Measurements from ENCODE around the gene RELL2.

The RELL2 gene

DNA sequence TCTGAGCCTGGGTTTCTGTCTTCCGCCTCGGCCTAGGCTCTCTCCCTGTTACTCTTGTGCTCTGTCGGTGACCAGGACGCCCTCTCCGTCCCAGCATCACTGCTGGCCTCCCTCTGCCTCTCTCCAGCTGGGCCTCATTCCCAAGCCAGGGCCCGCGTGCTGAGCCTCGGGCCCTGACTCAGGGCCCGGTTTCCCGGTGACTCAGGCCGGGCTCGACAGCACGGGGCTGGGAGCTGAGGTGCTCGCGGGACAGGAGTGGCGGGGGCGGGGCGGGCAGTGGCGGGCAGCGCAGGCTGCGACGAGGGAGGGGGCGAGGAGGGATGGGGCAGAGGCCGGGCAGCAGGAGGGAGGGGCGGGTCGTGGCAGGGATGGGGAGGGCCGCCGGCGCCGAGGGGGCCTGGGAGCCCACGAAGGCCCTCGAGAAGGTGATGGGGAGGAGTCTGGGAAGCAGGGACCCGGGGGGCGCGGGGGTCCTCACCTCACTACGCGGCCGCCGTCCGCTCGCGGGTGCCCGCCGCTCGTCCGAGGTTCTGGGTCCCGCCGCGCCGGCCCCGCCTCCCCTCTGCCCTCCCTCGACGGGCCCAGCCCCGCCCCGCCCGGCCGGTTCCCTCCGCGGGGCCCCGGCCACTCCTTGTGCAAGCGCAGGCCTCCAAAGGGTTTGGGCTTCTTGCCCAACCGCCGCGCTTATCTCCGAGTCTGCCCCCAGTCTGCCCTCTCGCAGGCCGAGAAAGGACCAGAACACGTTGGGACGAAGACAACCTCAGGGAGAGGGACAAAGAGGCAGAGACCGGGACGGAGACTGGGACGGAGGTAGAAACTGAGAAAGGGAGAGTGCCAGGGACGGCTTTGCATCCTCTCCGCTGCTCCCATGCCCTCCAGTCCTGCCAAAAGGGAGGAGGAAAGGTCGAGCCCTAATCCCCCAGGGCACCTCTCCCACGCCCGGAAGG lies 45.2 kb downstream of the RELL2 start, which contains the start of gene ARAP3 (continued):
- TF ChIP-seq, protein P1, sequence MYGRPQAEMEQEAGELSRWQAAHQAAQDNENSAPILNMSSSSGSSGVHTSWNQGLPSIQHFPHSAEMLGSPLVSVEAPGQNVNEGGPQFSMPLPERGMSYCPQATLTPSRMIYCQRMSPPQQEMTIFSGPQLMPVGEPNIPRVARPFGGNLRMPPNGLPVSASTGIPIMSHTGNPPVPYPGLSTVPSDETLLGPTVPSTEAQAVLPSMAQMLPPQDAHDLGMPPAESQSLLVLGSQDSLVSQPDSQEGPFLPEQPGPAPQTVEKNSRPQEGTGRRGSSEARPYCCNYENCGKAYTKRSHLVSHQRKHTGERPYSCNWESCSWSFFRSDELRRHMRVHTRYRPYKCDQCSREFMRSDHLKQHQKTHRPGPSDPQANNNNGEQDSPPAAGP (tag by site-specific recombination; IDR thresholded peaks at IDR 0.05) = peak; percentile 44; the same call in 1 of the 2 replicates
- TF ChIP-seq SP3 (tag by site-specific recombination; IDR thresholded peaks at IDR 0.05) = peak; percentile 64
- TF ChIP-seq, protein P2, sequence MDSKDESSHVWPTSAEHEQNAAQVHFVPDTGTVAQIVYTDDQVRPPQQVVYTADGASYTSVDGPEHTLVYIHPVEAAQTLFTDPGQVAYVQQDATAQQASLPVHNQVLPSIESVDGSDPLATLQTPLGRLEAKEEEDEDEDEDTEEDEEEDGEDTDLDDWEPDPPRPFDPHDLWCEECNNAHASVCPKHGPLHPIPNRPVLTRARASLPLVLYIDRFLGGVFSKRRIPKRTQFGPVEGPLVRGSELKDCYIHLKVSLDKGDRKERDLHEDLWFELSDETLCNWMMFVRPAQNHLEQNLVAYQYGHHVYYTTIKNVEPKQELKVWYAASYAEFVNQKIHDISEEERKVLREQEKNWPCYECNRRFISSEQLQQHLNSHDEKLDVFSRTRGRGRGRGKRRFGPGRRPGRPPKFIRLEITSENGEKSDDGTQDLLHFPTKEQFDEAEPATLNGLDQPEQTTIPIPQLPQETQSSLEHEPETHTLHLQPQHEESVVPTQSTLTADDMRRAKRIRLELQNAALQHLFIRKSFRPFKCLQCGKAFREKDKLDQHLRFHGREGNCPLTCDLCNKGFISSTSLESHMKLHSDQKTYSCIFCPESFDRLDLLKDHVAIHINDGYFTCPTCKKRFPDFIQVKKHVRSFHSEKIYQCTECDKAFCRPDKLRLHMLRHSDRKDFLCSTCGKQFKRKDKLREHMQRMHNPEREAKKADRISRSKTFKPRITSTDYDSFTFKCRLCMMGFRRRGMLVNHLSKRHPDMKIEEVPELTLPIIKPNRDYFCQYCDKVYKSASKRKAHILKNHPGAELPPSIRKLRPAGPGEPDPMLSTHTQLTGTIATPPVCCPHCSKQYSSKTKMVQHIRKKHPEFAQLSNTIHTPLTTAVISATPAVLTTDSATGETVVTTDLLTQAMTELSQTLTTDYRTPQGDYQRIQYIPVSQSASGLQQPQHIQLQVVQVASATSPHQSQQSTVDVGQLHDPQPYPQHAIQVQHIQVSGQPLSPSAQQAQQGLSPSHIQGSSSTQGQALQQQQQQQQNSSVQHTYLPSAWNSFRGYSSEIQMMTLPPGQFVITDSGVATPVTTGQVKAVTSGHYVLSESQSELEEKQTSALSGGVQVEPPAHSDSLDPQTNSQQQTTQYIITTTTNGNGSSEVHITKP (tag by site-specific recombination; IDR thresholded peaks at IDR 0.05) = peak; percentile 89
- TF ChIP-seq, protein P3, sequence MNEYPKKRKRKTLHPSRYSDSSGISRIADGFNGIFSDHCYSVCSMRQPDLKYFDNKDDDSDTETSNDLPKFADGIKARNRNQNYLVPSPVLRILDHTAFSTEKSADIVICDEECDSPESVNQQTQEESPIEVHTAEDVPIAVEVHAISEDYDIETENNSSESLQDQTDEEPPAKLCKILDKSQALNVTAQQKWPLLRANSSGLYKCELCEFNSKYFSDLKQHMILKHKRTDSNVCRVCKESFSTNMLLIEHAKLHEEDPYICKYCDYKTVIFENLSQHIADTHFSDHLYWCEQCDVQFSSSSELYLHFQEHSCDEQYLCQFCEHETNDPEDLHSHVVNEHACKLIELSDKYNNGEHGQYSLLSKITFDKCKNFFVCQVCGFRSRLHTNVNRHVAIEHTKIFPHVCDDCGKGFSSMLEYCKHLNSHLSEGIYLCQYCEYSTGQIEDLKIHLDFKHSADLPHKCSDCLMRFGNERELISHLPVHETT (tag by site-specific recombination; IDR thresholded peaks at IDR 0.05) = 0 out of 2 replicates have a peak, but pooled peaks have one; percentile 29
- TF ChIP-seq, protein P4, sequence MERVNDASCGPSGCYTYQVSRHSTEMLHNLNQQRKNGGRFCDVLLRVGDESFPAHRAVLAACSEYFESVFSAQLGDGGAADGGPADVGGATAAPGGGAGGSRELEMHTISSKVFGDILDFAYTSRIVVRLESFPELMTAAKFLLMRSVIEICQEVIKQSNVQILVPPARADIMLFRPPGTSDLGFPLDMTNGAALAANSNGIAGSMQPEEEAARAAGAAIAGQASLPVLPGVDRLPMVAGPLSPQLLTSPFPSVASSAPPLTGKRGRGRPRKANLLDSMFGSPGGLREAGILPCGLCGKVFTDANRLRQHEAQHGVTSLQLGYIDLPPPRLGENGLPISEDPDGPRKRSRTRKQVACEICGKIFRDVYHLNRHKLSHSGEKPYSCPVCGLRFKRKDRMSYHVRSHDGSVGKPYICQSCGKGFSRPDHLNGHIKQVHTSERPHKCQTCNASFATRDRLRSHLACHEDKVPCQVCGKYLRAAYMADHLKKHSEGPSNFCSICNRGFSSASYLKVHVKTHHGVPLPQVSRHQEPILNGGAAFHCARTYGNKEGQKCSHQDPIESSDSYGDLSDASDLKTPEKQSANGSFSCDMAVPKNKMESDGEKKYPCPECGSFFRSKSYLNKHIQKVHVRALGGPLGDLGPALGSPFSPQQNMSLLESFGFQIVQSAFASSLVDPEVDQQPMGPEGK (tag by site-specific recombination; IDR thresholded peaks at IDR 0.05) = 0 out of 2 replicates have a peak, but pooled peaks have one; percentile 53
- TF ChIP-seq, protein P5, sequence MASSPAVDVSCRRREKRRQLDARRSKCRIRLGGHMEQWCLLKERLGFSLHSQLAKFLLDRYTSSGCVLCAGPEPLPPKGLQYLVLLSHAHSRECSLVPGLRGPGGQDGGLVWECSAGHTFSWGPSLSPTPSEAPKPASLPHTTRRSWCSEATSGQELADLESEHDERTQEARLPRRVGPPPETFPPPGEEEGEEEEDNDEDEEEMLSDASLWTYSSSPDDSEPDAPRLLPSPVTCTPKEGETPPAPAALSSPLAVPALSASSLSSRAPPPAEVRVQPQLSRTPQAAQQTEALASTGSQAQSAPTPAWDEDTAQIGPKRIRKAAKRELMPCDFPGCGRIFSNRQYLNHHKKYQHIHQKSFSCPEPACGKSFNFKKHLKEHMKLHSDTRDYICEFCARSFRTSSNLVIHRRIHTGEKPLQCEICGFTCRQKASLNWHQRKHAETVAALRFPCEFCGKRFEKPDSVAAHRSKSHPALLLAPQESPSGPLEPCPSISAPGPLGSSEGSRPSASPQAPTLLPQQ (tag by site-specific recombination; IDR thresholded peaks at IDR 0.05) = peak; percentile 62; the same call in 1 of the 2 replicates
- no peak for TF ChIP-seq ZNF768 (tag by site-specific recombination; IDR thresholded peaks at IDR 0.05)
- TF ChIP-seq ZNF626 (tag by site-specific recombination; IDR thresholded peaks at IDR 0.05) = no peak
- TF ChIP-seq, protein P6, sequence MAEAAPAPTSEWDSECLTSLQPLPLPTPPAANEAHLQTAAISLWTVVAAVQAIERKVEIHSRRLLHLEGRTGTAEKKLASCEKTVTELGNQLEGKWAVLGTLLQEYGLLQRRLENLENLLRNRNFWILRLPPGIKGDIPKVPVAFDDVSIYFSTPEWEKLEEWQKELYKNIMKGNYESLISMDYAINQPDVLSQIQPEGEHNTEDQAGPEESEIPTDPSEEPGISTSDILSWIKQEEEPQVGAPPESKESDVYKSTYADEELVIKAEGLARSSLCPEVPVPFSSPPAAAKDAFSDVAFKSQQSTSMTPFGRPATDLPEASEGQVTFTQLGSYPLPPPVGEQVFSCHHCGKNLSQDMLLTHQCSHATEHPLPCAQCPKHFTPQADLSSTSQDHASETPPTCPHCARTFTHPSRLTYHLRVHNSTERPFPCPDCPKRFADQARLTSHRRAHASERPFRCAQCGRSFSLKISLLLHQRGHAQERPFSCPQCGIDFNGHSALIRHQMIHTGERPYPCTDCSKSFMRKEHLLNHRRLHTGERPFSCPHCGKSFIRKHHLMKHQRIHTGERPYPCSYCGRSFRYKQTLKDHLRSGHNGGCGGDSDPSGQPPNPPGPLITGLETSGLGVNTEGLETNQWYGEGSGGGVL (tag by site-specific recombination; IDR thresholded peaks at IDR 0.05) = peak; percentile 72
- TF ChIP-seq ZXDB (tag by site-specific recombination; IDR thresholded peaks at IDR 0.05) = 0 out of 2 replicates have a peak, but pooled peaks have one; percentile 59
- no peak for TF ChIP-seq ZNF514 (tag by site-specific recombination; IDR thresholded peaks at IDR 0.05)
- TF ChIP-seq SCRT1 (tag by site-specific recombination; IDR thresholded peaks at IDR 0.05; ENCODE audit: borderline replicate concordance) = no peak
- no peak for TF ChIP-seq GFI1B (tag by site-specific recombination; IDR thresholded peaks at IDR 0.05)
- TF ChIP-seq SP2 (tag by site-specific recombination; IDR thresholded peaks at IDR 0.05) = peak; percentile 58
- TF ChIP-seq ZNF610 (tag by site-specific recombination; IDR thresholded peaks at IDR 0.05; ENCODE audit: borderline replicate concordance) = no peak
- TF ChIP-seq, protein P7, sequence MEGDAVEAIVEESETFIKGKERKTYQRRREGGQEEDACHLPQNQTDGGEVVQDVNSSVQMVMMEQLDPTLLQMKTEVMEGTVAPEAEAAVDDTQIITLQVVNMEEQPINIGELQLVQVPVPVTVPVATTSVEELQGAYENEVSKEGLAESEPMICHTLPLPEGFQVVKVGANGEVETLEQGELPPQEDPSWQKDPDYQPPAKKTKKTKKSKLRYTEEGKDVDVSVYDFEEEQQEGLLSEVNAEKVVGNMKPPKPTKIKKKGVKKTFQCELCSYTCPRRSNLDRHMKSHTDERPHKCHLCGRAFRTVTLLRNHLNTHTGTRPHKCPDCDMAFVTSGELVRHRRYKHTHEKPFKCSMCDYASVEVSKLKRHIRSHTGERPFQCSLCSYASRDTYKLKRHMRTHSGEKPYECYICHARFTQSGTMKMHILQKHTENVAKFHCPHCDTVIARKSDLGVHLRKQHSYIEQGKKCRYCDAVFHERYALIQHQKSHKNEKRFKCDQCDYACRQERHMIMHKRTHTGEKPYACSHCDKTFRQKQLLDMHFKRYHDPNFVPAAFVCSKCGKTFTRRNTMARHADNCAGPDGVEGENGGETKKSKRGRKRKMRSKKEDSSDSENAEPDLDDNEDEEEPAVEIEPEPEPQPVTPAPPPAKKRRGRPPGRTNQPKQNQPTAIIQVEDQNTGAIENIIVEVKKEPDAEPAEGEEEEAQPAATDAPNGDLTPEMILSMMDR (tag by site-specific recombination; IDR thresholded peaks at IDR 0.05) = no peak
- TF ChIP-seq, protein P8, sequence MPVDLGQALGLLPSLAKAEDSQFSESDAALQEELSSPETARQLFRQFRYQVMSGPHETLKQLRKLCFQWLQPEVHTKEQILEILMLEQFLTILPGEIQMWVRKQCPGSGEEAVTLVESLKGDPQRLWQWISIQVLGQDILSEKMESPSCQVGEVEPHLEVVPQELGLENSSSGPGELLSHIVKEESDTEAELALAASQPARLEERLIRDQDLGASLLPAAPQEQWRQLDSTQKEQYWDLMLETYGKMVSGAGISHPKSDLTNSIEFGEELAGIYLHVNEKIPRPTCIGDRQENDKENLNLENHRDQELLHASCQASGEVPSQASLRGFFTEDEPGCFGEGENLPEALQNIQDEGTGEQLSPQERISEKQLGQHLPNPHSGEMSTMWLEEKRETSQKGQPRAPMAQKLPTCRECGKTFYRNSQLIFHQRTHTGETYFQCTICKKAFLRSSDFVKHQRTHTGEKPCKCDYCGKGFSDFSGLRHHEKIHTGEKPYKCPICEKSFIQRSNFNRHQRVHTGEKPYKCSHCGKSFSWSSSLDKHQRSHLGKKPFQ (tag by site-specific recombination; IDR thresholded peaks at IDR 0.05) = no peak
- TF ChIP-seq, protein P9, sequence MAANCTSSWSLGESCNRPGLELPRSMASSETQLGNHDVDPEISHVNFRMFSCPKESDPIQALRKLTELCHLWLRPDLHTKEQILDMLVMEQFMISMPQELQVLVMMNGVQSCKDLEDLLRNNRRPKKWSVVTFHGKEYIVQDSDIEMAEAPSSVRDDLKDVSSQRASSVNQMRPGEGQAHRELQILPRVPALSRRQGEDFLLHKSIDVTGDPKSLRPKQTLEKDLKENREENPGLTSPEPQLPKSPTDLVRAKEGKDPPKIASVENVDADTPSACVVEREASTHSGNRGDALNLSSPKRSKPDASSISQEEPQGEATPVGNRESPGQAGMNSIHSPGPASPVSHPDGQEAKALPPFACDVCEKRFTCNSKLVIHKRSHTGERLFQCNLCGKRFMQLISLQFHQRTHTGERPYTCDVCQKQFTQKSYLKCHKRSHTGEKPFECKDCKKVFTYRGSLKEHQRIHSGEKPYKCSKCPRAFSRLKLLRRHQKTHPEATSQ (tag by site-specific recombination; IDR thresholded peaks at IDR 0.05) = 0 out of 2 replicates have a peak, but pooled peaks have one; percentile 16
- TF ChIP-seq ZNF530 (tag by site-specific recombination; IDR thresholded peaks at IDR 0.05; ENCODE audit: low read depth) = no peak

Data from HEK293 (cell line).